Keratinocyte (primary cell): ENCODE results near the gene LY86.

Experiments
- EZH2 ChIP-seq: IDR thresholded peaks from one replicate; pipeline ENCODE4 v1.6.1; 2012; ENCODE audit warnings: inconsistent platforms, mild to moderate bottlenecking, low read length, moderate library complexity
- TF ChIP-seq, protein P1 (sequence below), 3 experiments: IDR thresholded peaks in 1 of 3; conservative IDR thresholded peaks in 1 of 3; optimal IDR thresholded peaks in 1 of 3; 2 replicates in 2 of 3; 3 replicates in 1 of 3; pipeline versions ENCODE3 to v1.5.1; 2011; ENCODE audit warnings: low read length in 3 of 3, mild to moderate bottlenecking in 3 of 3, moderate library complexity in 2 of 3, control low read depth in 1 of 3, inconsistent platforms in 1 of 3; ENCODE audit not compliant: insufficient read depth in 2 of 3; ENCODE audit errors: extremely low read depth in 1 of 3

- TF ChIP-seq, protein P1, sequence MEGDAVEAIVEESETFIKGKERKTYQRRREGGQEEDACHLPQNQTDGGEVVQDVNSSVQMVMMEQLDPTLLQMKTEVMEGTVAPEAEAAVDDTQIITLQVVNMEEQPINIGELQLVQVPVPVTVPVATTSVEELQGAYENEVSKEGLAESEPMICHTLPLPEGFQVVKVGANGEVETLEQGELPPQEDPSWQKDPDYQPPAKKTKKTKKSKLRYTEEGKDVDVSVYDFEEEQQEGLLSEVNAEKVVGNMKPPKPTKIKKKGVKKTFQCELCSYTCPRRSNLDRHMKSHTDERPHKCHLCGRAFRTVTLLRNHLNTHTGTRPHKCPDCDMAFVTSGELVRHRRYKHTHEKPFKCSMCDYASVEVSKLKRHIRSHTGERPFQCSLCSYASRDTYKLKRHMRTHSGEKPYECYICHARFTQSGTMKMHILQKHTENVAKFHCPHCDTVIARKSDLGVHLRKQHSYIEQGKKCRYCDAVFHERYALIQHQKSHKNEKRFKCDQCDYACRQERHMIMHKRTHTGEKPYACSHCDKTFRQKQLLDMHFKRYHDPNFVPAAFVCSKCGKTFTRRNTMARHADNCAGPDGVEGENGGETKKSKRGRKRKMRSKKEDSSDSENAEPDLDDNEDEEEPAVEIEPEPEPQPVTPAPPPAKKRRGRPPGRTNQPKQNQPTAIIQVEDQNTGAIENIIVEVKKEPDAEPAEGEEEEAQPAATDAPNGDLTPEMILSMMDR (optimal IDR thresholded peaks at IDR 0.05 in 1 of 3, IDR thresholded peaks at IDR 0.05 in 1 of 3, conservative IDR thresholded peaks at IDR 0.05 in 1 of 3; ENCODE audit: extremely low read depth in 1 of 3, insufficient read depth in 2 of 3, low read length in 3 of 3), result no peak
- TF ChIP-seq EZH2, result no peak
These were observed 6.5 kb downstream of the LY86 start for GRCh38 chr6:6595025-6595424.
